IMR-90 (cell line): ENCODE measurements around the gene TRUB2. TPM values are rescaled to one million over a fixed set of nuclear protein-coding genes. Genes with fewer than 3 reads are reported as not detected.

Experiments
- ATAC-seq: fragments of 200-7000 bp; cut with Tn5 transposase; 2 replicates; pipeline ENCODE4 v1.9.1; 2020; ENCODE audit warnings: low read depth, mild to moderate bottlenecking, moderate library complexity
- BruUV-seq: library from RNA; stranded (reverse); fragments of 400-500 nt; replicated peaks from 2 replicates; lab custom pipeline; 2021; lab: Mats Ljungman, UMichigan
- CTCF ChIA-PET: fragments of 300-600 bp; formaldehyde crosslinking; extraction: SDS; loops from one replicate; lab custom pipeline; 2021; ENCODE audit warnings: antibody characterized with exemption; lab: Yijun Ruan, JAX
- POLR2A ChIA-PET: fragments of 300-600 bp; sonication (Branson Sonifier 250); formaldehyde crosslinking; loops from one replicate; lab custom pipeline; 2022; ENCODE audit warnings: antibody characterized with exemption; ENCODE audit not compliant: unreplicated experiment; lab: Charles Lee
- DNase-seq: peaks from one replicate; pipeline ENCODE4 v3.0.0; 2013
- H2AFZ ChIP-seq: replicated peaks from 2 replicates; pipeline ENCODE3; 2013; ENCODE audit warnings: low read length, mild to moderate bottlenecking; ENCODE audit not compliant: poor library complexity
- H2AK5ac ChIP-seq: 2 replicates; pipeline ENCODE4 v1.6.1; 2013; ENCODE audit warnings: low read depth, low read length, inconsistent platforms
- H2AK9ac ChIP-seq: replicated peaks from 2 replicates; pipeline ENCODE3; 2013; ENCODE audit warnings: mild to moderate bottlenecking, low read depth, low read length, moderate library complexity; ENCODE audit not compliant: poor library complexity
- H2BK120ac ChIP-seq: 2 replicates; pipeline ENCODE4 v1.6.1; 2013; ENCODE audit warnings: low read depth, low read length, inconsistent platforms
- H2BK15ac ChIP-seq: 3 replicates; pipeline ENCODE4 v1.6.1; 2013; ENCODE audit warnings: low read depth, low read length, inconsistent platforms
- H2BK20ac ChIP-seq: 2 replicates; pipeline ENCODE4 v1.6.1; 2013; ENCODE audit warnings: low read depth, mild to moderate bottlenecking, inconsistent platforms, low read length, moderate library complexity
- H2BK5ac ChIP-seq: 2 replicates; pipeline ENCODE4 v1.6.1; 2013; ENCODE audit warnings: mild to moderate bottlenecking, low read depth, low read length, inconsistent platforms; ENCODE audit not compliant: poor library complexity, severe bottlenecking
- H3K14ac ChIP-seq: replicated peaks from 2 replicates; pipeline ENCODE4 v1.6.1; 2013; ENCODE audit warnings: low read depth, low read length, inconsistent platforms
- H3K18ac ChIP-seq: 2 replicates; pipeline ENCODE4 v1.6.1; 2013; ENCODE audit warnings: low read depth, low read length, control low read depth
- H3K23ac ChIP-seq: 2 replicates; pipeline ENCODE4 v1.6.1; 2013; ENCODE audit warnings: low read depth, low read length, inconsistent platforms
- H3K27ac ChIP-seq: 2 replicates; pipeline ENCODE4 v1.5.1; 2013; ENCODE audit warnings: mild to moderate bottlenecking, control low read depth, low read length; ENCODE audit not compliant: insufficient read depth
- H3K27me3 ChIP-seq: 2 replicates; pipeline ENCODE4 v1.6.1; 2013; ENCODE audit warnings: low read length; ENCODE audit not compliant: control insufficient read depth, insufficient read depth
- H3K36me3 ChIP-seq: 2 replicates; pipeline ENCODE4 v1.6.1; 2013; ENCODE audit warnings: low read length, mixed read lengths; ENCODE audit not compliant: control insufficient read depth, insufficient read depth
- H3K4ac ChIP-seq: 2 replicates; pipeline ENCODE4 v1.6.1; 2013; ENCODE audit warnings: low read depth, low read length, inconsistent platforms
- H3K4me1 ChIP-seq: 2 replicates; pipeline ENCODE4 v1.6.1; 2013; ENCODE audit warnings: low read length, mixed read lengths; ENCODE audit not compliant: control insufficient read depth, insufficient read depth
- H3K4me2 ChIP-seq: 2 replicates; pipeline ENCODE4 v1.6.1; 2013; ENCODE audit warnings: low read depth, mild to moderate bottlenecking, control low read depth, low read length, moderate library complexity
- H3K4me3 ChIP-seq: 2 replicates; pipeline ENCODE4 v1.5.1; 2013; ENCODE audit warnings: low read depth, mild to moderate bottlenecking, control low read depth, low read length, moderate library complexity; ENCODE audit not compliant: insufficient read depth
- H3K56ac ChIP-seq: 2 replicates; pipeline ENCODE4 v1.6.1; 2013; ENCODE audit warnings: low read length, inconsistent platforms; ENCODE audit not compliant: insufficient read depth; ENCODE audit errors: extremely low read depth
- H3K79me1 ChIP-seq, 2 experiments: 2 replicates each; pipeline ENCODE4 v1.6.1; 2013; ENCODE audit warnings: low read length in 2 of 2, inconsistent platforms in 1 of 2, low read depth in 1 of 2
- H3K9ac ChIP-seq: 2 replicates; pipeline ENCODE4 v1.6.1; 2013; ENCODE audit warnings: low read depth, low read length, control low read depth
- H3K9me1 ChIP-seq: 2 replicates; pipeline ENCODE4 v1.6.1; 2013; ENCODE audit warnings: low read length, inconsistent platforms; ENCODE audit not compliant: insufficient read depth
- H3K9me3 ChIP-seq: 2 replicates; pipeline ENCODE4 v1.6.1; 2013; ENCODE audit warnings: low read length; ENCODE audit not compliant: control insufficient read depth, insufficient read depth
- H4K20me1 ChIP-seq: 2 replicates; pipeline ENCODE4 v1.6.1; 2013; ENCODE audit warnings: low read length, inconsistent platforms; ENCODE audit not compliant: insufficient read depth
- H4K5ac ChIP-seq: 2 replicates; pipeline ENCODE4 v1.6.1; 2013; ENCODE audit warnings: mild to moderate bottlenecking, low read depth, low read length, control low read depth
- H4K8ac ChIP-seq, 2 experiments: 2 replicates each; pipeline ENCODE4 v1.6.1; 2013; ENCODE audit warnings: low read depth in 2 of 2, low read length in 2 of 2, control low read depth in 1 of 2, inconsistent platforms in 1 of 2
- H4K91ac ChIP-seq: 2 replicates; pipeline ENCODE4 v1.6.1; 2013; ENCODE audit warnings: low read depth, low read length, inconsistent platforms; ENCODE audit not compliant: insufficient read depth
- BHLHE40 ChIP-seq: fragments of 150-350 bp; IDR thresholded peaks from 2 replicates; pipeline ENCODE4 v1.6.1; 2016; ENCODE audit warnings: mild to moderate bottlenecking, low read depth, low read length
- CEBPB ChIP-seq: IDR thresholded peaks from 2 replicates; pipeline ENCODE4 v1.6.1; 2012; ENCODE audit warnings: low read depth, low read length, improper control_type of control experiment
- FOS ChIP-seq: fragments of 150-350 bp; IDR thresholded peaks from 2 replicates; pipeline ENCODE4 v1.6.1; 2016; ENCODE audit warnings: low read depth, low read length
- MAFK ChIP-seq: IDR thresholded peaks from 2 replicates; pipeline ENCODE4 v1.6.1; 2012; ENCODE audit warnings: low read depth, low read length, improper control_type of control experiment
- MAZ ChIP-seq: IDR thresholded peaks from 2 replicates; pipeline ENCODE4 v1.6.1; 2012; ENCODE audit warnings: low read depth, mild to moderate bottlenecking, low read length, improper control_type of control experiment, moderate library complexity, borderline replicate concordance
- MXI1 ChIP-seq: IDR thresholded peaks from 2 replicates; pipeline ENCODE4 v1.6.1; 2012; ENCODE audit warnings: low read depth, mild to moderate bottlenecking, low read length, moderate library complexity, borderline replicate concordance
- POLR2A ChIP-seq: IDR thresholded peaks from 2 replicates; pipeline ENCODE4 v1.6.1; 2012; ENCODE audit warnings: mild to moderate bottlenecking, low read depth, low read length
- RFX5 ChIP-seq: IDR thresholded peaks from 2 replicates; pipeline ENCODE4 v1.8.0; 2012; ENCODE audit warnings: low read depth, mild to moderate bottlenecking, low read length, moderate library complexity
- WGBS, 2 experiments: methylation state at CpG; one replicate each; pipeline versions ENCODE4 v1.1.5 to v1.1.7; 2013; ENCODE audit warnings: missing lambda C conversion rate in 2 of 2; ENCODE audit not compliant: insufficient read length in 1 of 2; ENCODE audit errors: extremely low coverage in 2 of 2; 5-methylcytosine and 5-hydroxymethylcytosine counted together
- dilution Hi-C: fragments of 300-500 bp; cut with HindIII; formaldehyde crosslinking; loops from one replicate; pipeline ENCODE4 v1.14.3; 2018; ENCODE audit warnings: low sequenced_read_pairs; ENCODE audit not compliant: unreplicated experiment
- in situ Hi-C: fragments of 300-500 bp; cut with MboI; formaldehyde crosslinking; loops from 3 replicates; pipeline ENCODE4 v1.14.3; 2019; ENCODE audit warnings: low sequenced_read_pairs, inconsistent platforms, mixed read lengths
- intact Hi-C: fragments of 100-400 bp; cut with micrococcal nuclease; formaldehyde crosslinking; loops from 2 replicates; pipeline ENCODE4 v1.10.0; 2022
- polyA plus RNA-seq, 3 experiments: library from polyadenylated mRNA; depleted of rRNA; stranded (reverse); fragments of >200 nt; gene quantifications; 2 replicates each; pipeline ENCODE4 v1.2.3, GENCODE V29; 2012; ENCODE audit warnings: low replicate concordance in 1 of 3
- total RNA-seq: library from RNA; depleted of rRNA; stranded (reverse); fragments of >200 nt; gene quantifications from 2 replicates; pipeline ENCODE4 v1.2.3, GENCODE V29; 2012
- TF ChIP-seq, protein P1 (sequence below): conservative IDR thresholded peaks from 2 replicates; pipeline ENCODE4 v1.5.1; 2012; ENCODE audit warnings: mild to moderate bottlenecking, low read depth, low read length, improper control_type of control experiment
- TF ChIP-seq, protein P2 (sequence below): fragments of 150-350 bp; IDR thresholded peaks from 2 replicates; pipeline ENCODE4 v1.6.1; 2017; ENCODE audit warnings: mild to moderate bottlenecking, antibody characterized with exemption, low read length, low read depth
- TF ChIP-seq, protein P3 (sequence below): fragments of 150-350 bp; IDR thresholded peaks from 2 replicates; pipeline ENCODE4 v1.6.1; 2016; ENCODE audit warnings: low read depth, mild to moderate bottlenecking, low read length, moderate library complexity, borderline replicate concordance

The TRUB2 gene
- total and polyA plus RNA-seq, 2 of the 4 experiments (the other 2 are of a cell fraction), result 18.0 to 21.3 TPM

DNA sequence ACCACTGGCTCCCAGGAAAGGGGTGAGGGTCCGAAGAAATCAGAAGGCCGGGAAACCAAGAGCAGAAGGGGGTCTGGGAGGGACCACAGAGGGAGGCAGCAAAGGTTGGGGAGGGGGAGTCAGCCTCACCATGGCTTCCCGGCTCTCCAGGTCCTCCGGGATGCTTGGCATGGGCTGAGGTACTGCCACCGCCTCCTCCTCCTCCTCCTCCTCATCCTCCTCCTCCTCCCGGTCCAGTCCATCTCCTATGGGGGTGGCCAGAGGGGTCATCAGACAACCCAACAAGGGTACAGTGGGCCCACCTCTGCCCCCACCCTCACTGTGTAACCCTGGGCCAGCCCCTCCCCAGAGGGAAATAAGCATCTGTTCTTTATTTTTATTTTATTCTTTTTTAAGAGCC, 63.9 kb downstream of the TRUB2 start:
- Histone ChIP-seq H3K18ac (no peak overlapping the region), H3K9me1 (no peaks in the 10 kb centered on the region), H2BK15ac (no peak overlapping the region), H2AFZ (no peak overlapping the region), H2BK20ac (no peak overlapping the region), H2AK5ac (no peak overlapping the region), H3K27me3 (no peaks in the 10 kb centered on the region), H2AK9ac (no peak overlapping the region), H3K4me2 (no peak overlapping the region), H3K23ac (no peak overlapping the region), H3K9ac (no peak overlapping the region), H4K5ac (no peak overlapping the region), H4K91ac (no peak overlapping the region), H3K27ac (no peak overlapping the region), H3K4ac (no peak overlapping the region), H4K8ac (no peak overlapping the region), H2BK120ac (no peak overlapping the region), H3K9me3 (no peaks in the 10 kb centered on the region), H2BK5ac (no peak overlapping the region), H3K4me1 (no peaks in the 10 kb centered on the region), H3K36me3 (peaks cover 73% of the 10 kb centered on the region), H3K79me1 (peaks cover 5% of the 10 kb centered on the region in 2 experiments; a peak in 1 of 4 replicates), H3K4me3 (no peak overlapping the region), H3K56ac (no peak overlapping the region), H3K14ac (no peak overlapping the region), H4K20me1 (peaks cover 12% of the 10 kb centered on the region)
- no CpG with 5 or more reads among the region's 6 CpGs for WGBS, 2 experiments
- intact Hi-C loops (no loop called here), in situ Hi-C loops (no loop called here), dilution Hi-C loops (no loop called here)
- BruUV-seq, result no TSS peak
- POLR2A ChIA-PET, result no interaction called here
- ATAC-seq (no peak), DNase-seq (no peak)
- no peak for TF ChIP-seq MAZ
- no peak for TF ChIP-seq BHLHE40
- no peak for TF ChIP-seq FOS
- no peak for TF ChIP-seq CEBPB
- TF ChIP-seq, protein P1, sequence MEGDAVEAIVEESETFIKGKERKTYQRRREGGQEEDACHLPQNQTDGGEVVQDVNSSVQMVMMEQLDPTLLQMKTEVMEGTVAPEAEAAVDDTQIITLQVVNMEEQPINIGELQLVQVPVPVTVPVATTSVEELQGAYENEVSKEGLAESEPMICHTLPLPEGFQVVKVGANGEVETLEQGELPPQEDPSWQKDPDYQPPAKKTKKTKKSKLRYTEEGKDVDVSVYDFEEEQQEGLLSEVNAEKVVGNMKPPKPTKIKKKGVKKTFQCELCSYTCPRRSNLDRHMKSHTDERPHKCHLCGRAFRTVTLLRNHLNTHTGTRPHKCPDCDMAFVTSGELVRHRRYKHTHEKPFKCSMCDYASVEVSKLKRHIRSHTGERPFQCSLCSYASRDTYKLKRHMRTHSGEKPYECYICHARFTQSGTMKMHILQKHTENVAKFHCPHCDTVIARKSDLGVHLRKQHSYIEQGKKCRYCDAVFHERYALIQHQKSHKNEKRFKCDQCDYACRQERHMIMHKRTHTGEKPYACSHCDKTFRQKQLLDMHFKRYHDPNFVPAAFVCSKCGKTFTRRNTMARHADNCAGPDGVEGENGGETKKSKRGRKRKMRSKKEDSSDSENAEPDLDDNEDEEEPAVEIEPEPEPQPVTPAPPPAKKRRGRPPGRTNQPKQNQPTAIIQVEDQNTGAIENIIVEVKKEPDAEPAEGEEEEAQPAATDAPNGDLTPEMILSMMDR, result no peak
- TF ChIP-seq, protein P2, sequence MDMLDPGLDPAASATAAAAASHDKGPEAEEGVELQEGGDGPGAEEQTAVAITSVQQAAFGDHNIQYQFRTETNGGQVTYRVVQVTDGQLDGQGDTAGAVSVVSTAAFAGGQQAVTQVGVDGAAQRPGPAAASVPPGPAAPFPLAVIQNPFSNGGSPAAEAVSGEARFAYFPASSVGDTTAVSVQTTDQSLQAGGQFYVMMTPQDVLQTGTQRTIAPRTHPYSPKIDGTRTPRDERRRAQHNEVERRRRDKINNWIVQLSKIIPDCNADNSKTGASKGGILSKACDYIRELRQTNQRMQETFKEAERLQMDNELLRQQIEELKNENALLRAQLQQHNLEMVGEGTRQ, result no peak
- TF ChIP-seq RFX5, result no peak
- TF ChIP-seq POLR2A, result no peak
- TF ChIP-seq MXI1, result no peak
- no peak for TF ChIP-seq MAFK
- TF ChIP-seq, protein P3, sequence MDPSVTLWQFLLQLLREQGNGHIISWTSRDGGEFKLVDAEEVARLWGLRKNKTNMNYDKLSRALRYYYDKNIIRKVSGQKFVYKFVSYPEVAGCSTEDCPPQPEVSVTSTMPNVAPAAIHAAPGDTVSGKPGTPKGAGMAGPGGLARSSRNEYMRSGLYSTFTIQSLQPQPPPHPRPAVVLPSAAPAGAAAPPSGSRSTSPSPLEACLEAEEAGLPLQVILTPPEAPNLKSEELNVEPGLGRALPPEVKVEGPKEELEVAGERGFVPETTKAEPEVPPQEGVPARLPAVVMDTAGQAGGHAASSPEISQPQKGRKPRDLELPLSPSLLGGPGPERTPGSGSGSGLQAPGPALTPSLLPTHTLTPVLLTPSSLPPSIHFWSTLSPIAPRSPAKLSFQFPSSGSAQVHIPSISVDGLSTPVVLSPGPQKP, result no peak
- CTCF ChIA-PET, result no interaction called here
